LNCAP (cell line): Measurements from ENCODE around the gene TTC19.

Experiments
- CTCF ChIP-seq: fragments of 450-650 bp; IDR thresholded peaks from 2 replicates; pipeline ENCODE4 v1.5.1; 2017; ENCODE audit warnings: mild to moderate bottlenecking

TTC19 gene

GRCh38 chr17:15957206-15957605 is 42.4 kb upstream of the TTC19 start:
- TF ChIP-seq CTCF, result no peak

DNA sequence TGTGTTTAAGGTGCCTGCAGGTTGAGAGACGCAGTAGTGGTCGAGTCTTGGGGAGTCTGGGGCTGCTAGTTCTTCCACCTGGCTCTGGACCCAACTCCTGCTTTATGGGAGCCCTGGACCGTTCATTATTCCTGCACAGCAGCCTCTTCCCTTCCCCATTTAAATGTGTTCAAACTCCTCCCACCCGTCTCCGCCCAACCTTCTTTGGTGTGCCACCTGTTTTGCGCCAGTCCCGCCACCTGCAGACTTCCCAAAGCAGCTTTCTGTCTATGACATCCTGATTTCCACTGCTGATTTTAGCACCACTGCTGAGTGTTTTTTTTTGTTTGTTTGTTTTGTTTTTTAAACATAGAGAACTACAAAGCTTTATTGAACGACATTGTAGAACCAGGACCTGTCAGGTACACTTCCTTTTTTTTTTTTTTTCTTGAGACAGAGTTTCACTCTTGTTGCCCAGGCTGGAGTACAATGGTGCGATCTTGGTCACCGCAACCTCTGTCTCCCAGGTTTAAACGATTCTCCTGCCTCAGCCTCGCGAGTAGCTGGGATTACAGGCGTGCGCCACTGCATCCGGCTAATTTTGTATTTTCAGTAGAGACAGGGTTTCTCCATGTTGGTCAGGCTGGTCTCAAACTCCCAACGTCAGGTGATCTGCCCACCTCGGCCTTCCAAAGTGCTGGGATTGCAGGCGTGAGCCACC is 41.9 kb upstream of the TTC19 start:
- TF ChIP-seq CTCF, result no peak

DNA sequence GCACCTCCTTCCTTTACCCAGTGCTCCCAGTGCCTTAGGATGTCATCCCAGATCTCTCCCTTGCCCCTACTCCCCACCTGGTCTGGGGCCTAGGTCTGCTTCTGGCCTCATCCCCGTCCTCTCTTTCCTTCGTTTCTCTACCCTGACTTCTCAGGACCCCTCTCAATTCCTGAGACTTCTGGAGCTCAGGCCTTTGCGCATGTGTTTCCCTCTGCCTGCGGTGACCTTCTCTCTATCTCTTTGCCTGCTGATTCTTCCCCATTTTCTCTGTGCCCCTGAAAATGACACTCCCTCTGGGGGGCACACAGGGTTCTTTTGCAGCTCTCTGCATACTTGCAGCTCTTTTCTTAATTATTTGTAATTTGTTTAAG is 41.2 kb upstream of the TTC19 start:
- TF ChIP-seq CTCF, result no peak

DNA sequence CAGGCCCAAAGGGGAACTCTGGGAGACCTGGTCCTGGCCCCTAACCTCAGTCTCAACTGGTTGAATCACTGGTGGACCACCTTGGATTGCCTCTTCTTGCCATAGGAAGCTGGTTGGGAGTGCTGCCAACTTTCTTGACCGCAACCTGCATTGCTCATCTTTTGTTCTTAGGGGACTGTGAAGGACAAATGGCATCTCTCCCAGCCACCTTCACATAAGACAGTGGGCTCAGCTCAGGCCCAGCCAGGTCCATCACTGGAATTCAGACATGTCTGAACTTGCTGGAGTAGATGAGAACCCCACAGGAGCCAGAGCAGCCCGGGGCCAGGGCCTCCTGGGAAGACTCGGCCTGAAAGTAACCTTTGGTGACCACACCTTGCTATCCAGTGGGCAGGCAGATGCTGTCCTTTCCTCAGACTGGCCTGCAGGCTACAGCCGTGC is 35.9 kb upstream of the TTC19 start:
- TF ChIP-seq CTCF, result no peak

- TF ChIP-seq CTCF, result no peak
These were observed 34.1 kb upstream of the TTC19 start for GRCh38 chr17:15965528-15965927.

GRCh38 chr17:15966183-15966878 is 33.3 kb upstream of the TTC19 start:
- TF ChIP-seq CTCF, result no peak

- no peak for TF ChIP-seq CTCF
These were observed 32.8 kb upstream of the TTC19 start for GRCh38 chr17:15966879-15967248.
